Nephron (organoid): Measurements from ENCODE around the gene DOCK1.

Experiments
- H3K27ac Mint-ChIP-seq, 3 experiments: 2 replicates each; pipeline ENCODE4 v1.8.0; 2020; ENCODE audit warnings: mixed read lengths in 3 of 3, mild to moderate bottlenecking in 2 of 3, moderate library complexity in 1 of 3
- H3K27me3 Mint-ChIP-seq: 2 replicates; pipeline ENCODE4 v1.8.0; 2021; ENCODE audit warnings: low read depth, mild to moderate bottlenecking, moderate library complexity, mixed read lengths
- H3K36me3 Mint-ChIP-seq: 2 replicates; pipeline ENCODE4 v1.8.0; 2020; ENCODE audit warnings: low read depth, mixed read lengths
- H3K4me1 Mint-ChIP-seq: 2 replicates; pipeline ENCODE4 v1.8.0; 2020; ENCODE audit warnings: mixed read lengths
- H3K4me3 Mint-ChIP-seq, 3 experiments: 2 replicates each; pipeline ENCODE4 v1.8.0; 2020; ENCODE audit warnings: mild to moderate bottlenecking in 3 of 3, mixed read lengths in 3 of 3, moderate library complexity in 2 of 3
- H3K9me3 Mint-ChIP-seq: 2 replicates; pipeline ENCODE4 v1.8.0; 2020; ENCODE audit warnings: mixed read lengths
- TF ChIP-seq, protein P1 (sequence below), 3 experiments: fragments of 200-600 bp; sonication (generic); IDR thresholded peaks; one replicate each; pipeline ENCODE4 v1.5.0; 2021; ENCODE audit warnings: antibody characterized with exemption in 3 of 3; ENCODE audit not compliant: unreplicated experiment in 3 of 3

DOCK1 gene

DNA sequence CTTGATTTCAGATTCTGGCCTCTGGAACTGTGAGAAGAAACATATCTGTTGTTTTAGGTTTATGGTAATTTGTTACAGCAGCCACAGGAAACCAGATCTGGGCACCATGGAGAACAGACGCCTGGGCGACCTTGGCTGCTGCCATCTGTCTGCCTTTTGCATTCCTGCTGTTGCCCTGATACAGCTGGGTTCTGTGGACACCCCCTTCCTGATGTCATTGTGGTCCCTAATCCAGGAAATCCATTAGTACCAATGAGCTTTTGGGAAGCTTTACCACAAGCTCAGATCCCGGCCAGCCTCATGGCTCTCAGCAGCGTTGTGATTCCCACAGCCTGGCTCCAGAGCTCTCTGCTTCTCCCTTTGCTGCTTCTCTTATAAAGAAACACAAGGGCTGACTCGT, 469.7 kb downstream of the DOCK1 start:
- Mint-ChIP-seq H3K4me1 (peaks cover 25% of the 10 kb centered on the region), H3K27me3 (no peaks in the 10 kb centered on the region), H3K36me3 (peaks cover 32% of the 10 kb centered on the region), H3K4me3 (no peak overlapping the region), H3K9me3 (no peaks in the 10 kb centered on the region), H3K27ac (no peak overlapping the region)
- TF ChIP-seq, protein P1, sequence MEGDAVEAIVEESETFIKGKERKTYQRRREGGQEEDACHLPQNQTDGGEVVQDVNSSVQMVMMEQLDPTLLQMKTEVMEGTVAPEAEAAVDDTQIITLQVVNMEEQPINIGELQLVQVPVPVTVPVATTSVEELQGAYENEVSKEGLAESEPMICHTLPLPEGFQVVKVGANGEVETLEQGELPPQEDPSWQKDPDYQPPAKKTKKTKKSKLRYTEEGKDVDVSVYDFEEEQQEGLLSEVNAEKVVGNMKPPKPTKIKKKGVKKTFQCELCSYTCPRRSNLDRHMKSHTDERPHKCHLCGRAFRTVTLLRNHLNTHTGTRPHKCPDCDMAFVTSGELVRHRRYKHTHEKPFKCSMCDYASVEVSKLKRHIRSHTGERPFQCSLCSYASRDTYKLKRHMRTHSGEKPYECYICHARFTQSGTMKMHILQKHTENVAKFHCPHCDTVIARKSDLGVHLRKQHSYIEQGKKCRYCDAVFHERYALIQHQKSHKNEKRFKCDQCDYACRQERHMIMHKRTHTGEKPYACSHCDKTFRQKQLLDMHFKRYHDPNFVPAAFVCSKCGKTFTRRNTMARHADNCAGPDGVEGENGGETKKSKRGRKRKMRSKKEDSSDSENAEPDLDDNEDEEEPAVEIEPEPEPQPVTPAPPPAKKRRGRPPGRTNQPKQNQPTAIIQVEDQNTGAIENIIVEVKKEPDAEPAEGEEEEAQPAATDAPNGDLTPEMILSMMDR (IDR thresholded peaks at IDR 0.05; ENCODE audit: unreplicated experiment in 3 of 3) = no peak

DNA sequence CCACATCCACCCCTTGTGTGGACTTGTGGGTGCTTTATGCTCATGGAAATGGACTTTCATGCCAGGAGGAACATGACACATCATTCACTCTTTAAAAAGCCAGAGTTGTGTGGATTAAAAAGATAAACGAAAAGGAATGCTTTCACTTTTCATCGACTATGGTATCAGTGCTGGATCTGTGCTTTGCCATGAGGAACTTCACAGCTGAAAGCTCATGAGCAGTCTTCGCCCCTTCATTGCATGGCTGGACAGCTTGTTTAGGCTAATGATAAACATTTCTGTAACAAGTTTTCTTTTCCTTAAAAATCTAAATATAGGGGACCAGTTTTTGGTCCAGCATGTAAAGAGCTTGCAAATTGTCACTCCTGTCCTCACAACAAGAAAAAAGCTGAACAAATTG, 470.2 kb downstream of the DOCK1 start:
- TF ChIP-seq, protein P1 (IDR thresholded peaks at IDR 0.05; ENCODE audit: unreplicated experiment in 3 of 3) = no peak
- H3K4me1 Mint-ChIP-seq = peaks cover 24% of the 10 kb centered on the region
- H3K27me3 Mint-ChIP-seq = no peaks in the 10 kb centered on the region
- H3K27ac Mint-ChIP-seq = no peak overlapping the region
- H3K9me3 Mint-ChIP-seq = no peaks in the 10 kb centered on the region
- H3K4me3 Mint-ChIP-seq = no peak overlapping the region
- H3K36me3 Mint-ChIP-seq = peaks cover 34% of the 10 kb centered on the region

DNA sequence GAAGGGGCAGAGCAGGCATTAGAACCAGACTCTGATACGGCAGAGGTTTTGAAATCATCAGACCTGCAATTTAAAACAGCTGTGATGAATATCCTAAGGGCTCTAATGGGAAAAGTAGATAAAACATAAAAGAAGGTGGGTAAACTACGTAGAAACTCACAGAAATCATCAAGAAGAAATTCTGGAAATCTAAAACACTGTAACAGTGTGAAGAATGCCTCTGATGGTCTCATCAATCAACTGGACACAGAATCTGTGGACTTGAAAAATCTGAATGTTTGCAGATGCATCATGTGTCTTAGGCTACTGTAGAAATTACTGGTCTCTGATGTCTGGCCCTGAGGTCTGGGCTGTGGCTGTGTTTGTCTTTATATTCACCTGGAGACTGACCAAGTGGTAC, 470.8 kb downstream of the DOCK1 start:
- no peaks in the 10 kb centered on the region for H3K9me3 Mint-ChIP-seq

DNA sequence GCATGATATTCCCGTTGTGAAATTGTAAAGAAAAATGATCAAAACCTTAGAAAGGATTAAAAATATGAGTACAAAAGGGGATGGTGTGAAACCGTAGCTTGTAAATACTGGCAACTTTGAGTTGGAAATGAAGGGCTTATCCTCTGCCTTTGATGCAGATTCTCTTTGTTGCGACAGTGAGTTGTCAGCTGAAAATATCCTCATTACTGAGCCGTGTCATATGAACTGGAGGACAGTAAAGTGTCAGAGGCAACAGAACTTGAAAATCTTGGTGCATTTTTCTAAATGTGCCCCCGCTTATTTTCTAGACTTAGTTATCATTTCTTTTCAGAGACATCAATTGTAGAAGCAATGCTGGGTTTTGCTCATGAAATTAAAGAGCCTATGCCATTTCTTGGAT, 473.4 kb downstream of the DOCK1 start:
- Mint-ChIP-seq H3K27me3 (no peaks in the 10 kb centered on the region), H3K4me3 (no peak overlapping the region), H3K36me3 (peaks cover 49% of the 10 kb centered on the region), H3K9me3 (no peaks in the 10 kb centered on the region), H3K4me1 (peaks cover 7% of the 10 kb centered on the region), H3K27ac (no peak overlapping the region)
- TF ChIP-seq, protein P1 (IDR thresholded peaks at IDR 0.05; ENCODE audit: unreplicated experiment in 3 of 3) = no peak

More for the DNA sequence above, 470.8 kb downstream of the DOCK1 start:
- Mint-ChIP-seq H3K4me1 (peaks cover 19% of the 10 kb centered on the region), H3K4me3 (no peak overlapping the region), H3K27me3 (no peaks in the 10 kb centered on the region), H3K36me3 (peaks cover 36% of the 10 kb centered on the region), H3K27ac (no peak overlapping the region)
- TF ChIP-seq, protein P1 (IDR thresholded peaks at IDR 0.05; ENCODE audit: unreplicated experiment in 3 of 3) = no peak

DNA sequence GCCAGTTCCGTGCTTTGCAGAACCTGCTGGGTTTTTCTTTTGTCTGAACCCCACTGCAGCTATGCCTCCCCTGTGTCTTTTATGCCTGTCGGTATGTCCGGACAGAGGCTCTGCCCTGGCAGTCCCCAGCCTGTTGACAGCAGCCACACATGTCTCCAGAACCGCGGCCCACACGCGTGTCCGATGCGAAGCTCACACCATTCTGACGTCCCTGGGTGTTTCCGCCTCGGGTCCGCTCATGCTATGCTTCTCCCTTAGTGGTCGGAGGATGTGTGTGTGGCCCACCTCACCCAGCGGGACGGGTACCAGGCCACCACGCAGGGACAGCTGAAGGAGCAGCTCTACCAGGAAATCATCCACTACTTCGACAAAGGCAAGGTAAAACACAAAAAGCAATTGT, 479.3 kb downstream of the DOCK1 start:
- TF ChIP-seq, protein P1 (IDR thresholded peaks at IDR 0.05; ENCODE audit: unreplicated experiment in 3 of 3) = no peak
- Mint-ChIP-seq H3K27me3 (no peaks in the 10 kb centered on the region), H3K4me1 (no peaks in the 10 kb centered on the region), H3K36me3 (peaks cover 54% of the 10 kb centered on the region), H3K27ac (no peak overlapping the region), H3K4me3 (no peak overlapping the region), H3K9me3 (no peaks in the 10 kb centered on the region)

DNA sequence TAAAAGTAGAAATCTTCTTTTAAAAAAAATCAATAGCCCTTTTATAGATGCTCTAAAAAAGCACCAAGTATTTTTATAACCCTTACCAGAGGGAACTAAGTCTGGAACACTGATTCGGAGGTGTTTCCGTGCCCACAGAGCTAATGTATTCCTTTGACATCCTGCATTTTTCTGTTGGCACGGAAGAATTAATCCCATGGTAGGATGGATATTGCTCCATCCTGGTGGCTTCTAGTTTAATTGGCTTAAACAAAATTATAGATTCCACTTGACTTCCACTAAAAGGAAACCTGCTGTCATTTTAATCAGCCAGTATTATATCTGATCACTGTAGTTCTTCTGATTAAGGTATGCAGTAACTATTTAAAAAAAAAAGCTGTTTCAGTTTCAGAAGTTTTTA, 479.8 kb downstream of the DOCK1 start:
- no peaks in the 10 kb centered on the region for H3K27me3 Mint-ChIP-seq
- H3K27ac Mint-ChIP-seq = no peak overlapping the region
- H3K9me3 Mint-ChIP-seq = no peaks in the 10 kb centered on the region
- peaks cover 59% of the 10 kb centered on the region for H3K36me3 Mint-ChIP-seq
- no peaks in the 10 kb centered on the region for H3K4me1 Mint-ChIP-seq
- no peak overlapping the region for H3K4me3 Mint-ChIP-seq
- TF ChIP-seq, protein P1 (IDR thresholded peaks at IDR 0.05; ENCODE audit: unreplicated experiment in 3 of 3) = no peak
